GM21526 (cell line): ENCODE results near the gene PRICKLE1.
"Not testable (repeated sequence)": the region's sequence is repeated elsewhere in the genome, so short reads cannot be mapped to it uniquely, and the experiment has no call there.

Source experiments
- ATAC-seq: cut with Tn5 transposase; IDR thresholded peaks from one replicate; pipeline ENCODE4 v1.9.1; 2021; ENCODE audit warnings: moderate library complexity; ENCODE audit not compliant: unreplicated experiment, low FRiP score

The PRICKLE1 gene

GRCh38 chr12:42560977-42561376 is 28.6 kb downstream of the PRICKLE1 start:
- no peak for ATAC-seq

DNA sequence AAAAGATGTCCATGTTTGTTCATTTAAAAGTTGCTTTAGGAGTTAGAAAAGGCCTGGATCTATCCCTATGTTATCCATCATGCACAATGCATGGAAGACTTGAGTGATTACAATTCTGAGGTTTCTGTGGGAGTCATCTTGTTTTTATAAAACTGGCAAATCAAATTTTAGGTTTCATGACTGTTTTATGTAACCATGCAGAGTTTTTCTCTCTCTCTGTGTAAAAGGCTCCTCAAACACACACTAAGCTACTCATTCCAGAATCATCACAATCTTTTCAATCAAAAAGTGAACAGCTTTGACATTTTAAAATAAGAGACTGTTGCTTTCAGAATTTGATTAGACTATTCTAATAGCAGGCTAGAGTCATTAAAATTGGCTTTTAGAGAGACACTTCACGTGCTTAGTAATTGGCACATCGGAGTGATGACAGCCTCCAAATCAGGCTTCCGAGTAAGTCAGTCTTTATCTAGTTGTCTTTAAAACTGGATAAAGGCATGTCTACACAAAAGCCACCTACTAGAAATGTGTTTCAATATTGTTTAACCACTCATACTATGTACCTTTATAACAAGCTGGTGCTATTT is 31.9 kb downstream of the PRICKLE1 start:
- ATAC-seq, result no peak

DNA sequence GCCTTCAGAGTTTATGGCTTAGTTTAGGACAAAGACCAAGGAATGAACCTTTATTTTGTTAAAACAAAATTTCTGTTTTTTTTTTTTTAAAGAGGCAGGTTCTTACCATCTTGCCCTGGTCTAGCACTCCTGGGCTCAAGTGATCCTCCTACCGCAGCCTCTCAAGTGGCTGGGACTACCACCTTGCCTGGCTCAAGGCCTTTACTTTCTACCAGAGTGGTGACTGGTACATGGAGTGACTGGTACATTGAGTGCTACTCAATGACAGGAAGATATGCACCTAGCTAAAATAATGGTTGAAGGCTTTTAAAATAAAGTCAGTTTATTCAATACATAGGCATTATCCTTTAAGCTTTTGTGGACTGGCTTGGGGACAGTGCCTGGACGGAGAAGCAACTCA is 32.6 kb downstream of the PRICKLE1 start:
- no peak for ATAC-seq

- no peak for ATAC-seq
Measured at GRCh38 chr12:42552822-42553221, 36.7 kb downstream of the PRICKLE1 start.

DNA sequence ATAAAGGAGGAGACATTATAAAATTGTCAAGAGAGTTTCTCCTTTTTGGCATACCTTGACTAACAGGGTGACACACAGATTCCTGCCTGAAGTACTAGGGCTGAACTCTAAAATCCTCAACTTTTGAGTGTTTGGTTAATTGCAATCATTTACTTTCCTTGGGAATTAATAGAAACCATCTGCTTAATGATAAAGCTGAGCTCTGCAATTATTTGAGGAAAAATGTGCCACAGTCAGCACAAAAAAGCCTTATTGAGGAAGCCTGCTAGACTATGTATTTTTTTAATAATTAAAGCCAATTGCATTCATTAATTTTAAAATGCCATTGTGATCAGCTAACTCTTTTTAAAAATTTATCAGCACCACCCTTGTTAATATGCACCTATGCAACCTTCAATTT is 38.7 kb downstream of the PRICKLE1 start:
- ATAC-seq, result no peak

DNA sequence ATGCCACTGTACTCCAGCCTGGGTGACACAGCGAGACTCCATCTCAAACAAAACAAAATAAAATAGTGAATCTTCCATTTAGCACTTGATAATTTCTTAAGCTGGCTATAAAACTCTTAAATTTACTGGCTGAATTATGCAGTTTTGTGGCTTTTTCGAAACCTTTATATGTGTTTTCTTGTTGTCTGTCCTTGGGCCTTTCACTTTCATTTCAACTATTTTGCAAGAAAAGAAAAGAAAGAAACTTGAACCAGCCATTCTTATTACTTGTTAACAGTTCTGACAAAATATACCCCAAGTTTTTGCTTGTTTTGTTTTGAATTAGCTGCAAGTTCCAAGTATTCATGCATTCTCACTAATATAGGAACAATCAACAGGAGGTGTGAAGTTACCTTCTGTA is 42.8 kb downstream of the PRICKLE1 start:
- no peak for ATAC-seq

DNA sequence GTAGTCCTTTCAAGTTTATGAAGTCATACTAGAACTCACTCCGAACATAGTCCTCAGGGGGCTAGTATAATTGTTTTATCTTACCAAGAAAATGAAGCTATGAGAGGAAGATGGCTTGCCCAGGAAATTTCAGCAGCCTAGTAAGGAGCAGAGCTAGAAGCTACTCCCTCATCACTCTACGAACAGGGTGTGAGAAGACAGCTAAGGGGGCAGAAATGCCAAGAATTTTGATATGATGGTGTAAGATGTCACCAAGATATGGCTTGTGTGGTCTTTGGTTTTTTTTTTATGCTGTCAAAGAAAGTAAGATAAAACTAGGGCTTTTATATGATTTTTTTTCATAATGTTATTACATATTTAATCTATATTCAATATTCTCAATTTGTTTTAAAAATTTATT is 47.6 kb downstream of the PRICKLE1 start:
- ATAC-seq, result no peak

GRCh38 chr12:42541308-42541707 is 48.2 kb downstream of the PRICKLE1 start:
- ATAC-seq, result not testable (repeated sequence)

GRCh38 chr12:42539696-42540095 is 49.9 kb downstream of the PRICKLE1 start:
- no peak for ATAC-seq

GRCh38 chr12:42538203-42538602 is 51.3 kb downstream of the PRICKLE1 start:
- ATAC-seq, result no peak

- ATAC-seq, result no peak
Measured at GRCh38 chr12:42534184-42534838, 55.2 kb downstream of the PRICKLE1 start.

- no peak for ATAC-seq
Measured at GRCh38 chr12:42530284-42530683, 59.3 kb downstream of the PRICKLE1 start.

- ATAC-seq, result no peak
Measured at GRCh38 chr12:42525444-42525843, 64.1 kb downstream of the PRICKLE1 start.

- no peak for ATAC-seq
Measured at GRCh38 chr12:42524716-42525115, 64.8 kb downstream of the PRICKLE1 start.

DNA sequence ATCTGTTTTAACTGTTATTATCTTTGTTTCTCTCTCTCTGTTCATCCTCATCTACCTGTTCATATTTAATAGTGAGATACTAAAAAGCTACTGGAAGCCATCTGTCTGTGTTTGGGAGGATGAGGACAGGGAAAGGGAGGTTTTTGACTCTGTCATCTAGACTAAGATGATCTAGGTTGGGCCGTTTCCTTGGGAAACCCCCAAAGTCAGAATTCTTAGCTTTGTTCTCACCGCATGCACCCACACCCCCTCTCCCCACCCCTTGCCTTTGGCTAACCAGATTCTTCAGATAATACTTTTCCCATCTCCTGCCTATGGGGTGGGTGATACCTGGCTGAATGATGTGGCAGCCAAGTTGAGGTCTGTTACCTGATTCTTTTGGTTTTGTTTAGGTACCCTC is 73.0 kb downstream of the PRICKLE1 start:
- no peak for ATAC-seq

GRCh38 chr12:42511656-42512055 is 77.9 kb downstream of the PRICKLE1 start:
- ATAC-seq, result no peak

GRCh38 chr12:42510823-42511222 is 78.7 kb downstream of the PRICKLE1 start:
- no peak for ATAC-seq

DNA sequence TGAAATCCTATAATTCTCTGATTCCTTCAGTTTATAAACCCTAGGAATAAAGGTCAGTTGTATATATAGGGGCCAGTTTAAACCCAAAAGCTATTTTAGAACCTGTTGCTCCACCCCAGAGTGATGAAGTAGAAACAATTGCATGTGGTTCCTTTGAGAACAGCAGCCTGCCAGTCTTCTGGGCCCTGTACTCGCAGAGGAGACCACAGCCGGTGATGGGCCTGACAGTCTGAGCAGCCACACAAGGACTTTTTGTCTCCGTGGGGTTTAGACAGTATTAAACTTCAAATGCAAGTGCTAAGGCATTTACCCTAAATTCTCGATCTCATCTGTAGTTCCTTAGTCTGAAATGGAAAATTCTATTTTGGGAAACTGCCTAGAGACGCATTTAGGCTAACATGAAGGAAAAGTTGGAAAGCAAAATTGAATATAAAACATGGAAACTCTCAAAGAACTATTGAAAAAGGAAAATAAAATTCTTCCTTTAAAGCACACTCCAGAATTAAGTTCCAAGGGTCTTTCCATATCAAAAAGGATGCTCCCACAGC is 80.6 kb downstream of the PRICKLE1 start:
- no peak for ATAC-seq

DNA sequence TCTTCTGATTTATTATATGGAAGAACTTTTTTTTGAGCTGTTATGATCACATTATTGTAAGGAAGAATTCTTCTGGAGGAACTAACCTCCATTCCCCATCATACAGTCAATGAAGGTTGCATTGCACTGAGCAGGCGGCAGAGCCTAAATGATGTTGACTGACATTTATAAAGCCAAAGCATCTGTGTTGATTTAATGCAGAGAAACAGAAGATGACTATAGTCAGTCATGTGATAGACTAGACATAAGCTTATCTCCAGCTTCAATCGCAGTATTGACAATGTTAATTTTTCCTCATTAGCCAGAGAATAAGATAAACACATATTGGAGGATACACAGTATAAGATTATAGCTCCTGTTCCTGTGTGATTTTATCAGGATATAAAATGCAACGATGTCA is 82.0 kb downstream of the PRICKLE1 start:
- ATAC-seq, result no peak

DNA sequence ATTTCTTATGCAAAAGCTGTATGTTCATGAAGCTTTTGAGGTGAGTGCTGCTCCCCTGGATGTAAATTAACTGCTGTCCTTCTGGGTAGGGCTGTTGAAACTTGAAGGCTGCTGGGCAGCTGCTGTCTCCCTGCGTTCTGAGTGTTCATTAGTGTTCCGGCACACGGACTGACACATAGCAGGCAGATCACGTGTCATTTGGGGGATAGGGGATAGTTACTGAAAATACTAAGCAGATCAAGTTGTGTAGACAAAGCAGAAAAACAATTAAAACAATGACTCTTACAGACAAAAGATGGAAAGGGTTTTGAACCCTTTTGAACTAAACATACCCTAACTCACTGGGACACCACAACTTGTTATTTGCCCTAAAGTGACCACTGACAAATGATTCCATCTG is 82.5 kb downstream of the PRICKLE1 start:
- ATAC-seq, result no peak

DNA sequence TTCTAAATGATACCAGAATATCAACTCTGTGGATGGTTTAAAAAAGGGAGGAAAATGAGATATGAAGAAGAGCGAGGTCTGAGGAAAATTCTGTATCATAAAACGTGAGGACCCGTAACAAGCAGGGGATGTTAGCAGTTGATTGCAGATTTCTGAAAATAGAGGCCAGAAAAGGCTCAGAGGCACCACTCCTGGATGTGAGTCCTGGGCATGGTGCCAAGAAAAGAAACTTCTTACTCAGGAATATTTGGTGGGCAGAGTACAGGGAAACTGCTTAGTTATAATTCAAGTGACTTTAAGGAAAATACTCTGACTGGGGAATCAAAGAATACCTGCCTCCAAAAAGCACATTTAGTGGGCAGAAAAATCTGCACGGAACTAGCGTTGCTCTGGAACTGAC is 85.5 kb downstream of the PRICKLE1 start:
- ATAC-seq, result no peak

DNA sequence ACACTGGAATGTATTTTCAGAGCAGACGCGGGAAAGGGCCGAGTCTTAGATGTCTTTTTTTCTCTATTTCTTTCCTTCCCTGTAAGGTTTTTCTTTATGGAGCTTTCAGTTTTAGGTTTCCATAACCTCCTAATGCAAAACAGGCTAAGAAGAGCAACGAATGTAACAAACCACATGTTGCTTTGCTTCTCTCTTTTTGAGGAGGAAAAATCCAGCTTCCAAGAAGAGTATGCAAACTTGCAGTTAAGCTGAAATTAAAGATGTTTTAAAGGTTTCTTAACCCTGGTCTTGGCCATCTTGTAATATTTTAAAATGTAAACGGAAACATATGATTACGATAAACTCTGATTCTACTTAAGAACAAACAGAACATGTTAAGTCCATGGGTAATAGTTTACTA is 86.9 kb downstream of the PRICKLE1 start:
- no peak for ATAC-seq
